Measurements from ENCODE around the gene GABARAP. TPM values are rescaled to one million over a fixed set of nuclear protein-coding genes. Genes with fewer than 3 reads are reported as not detected.
A peak's percentile ranks its signal among the peaks of the same experiment; 100 is the strongest.

GABARAP gene
- total and polyA plus RNA-seq, 2 of the 13 experiments (the other 11 are each of a cell fraction or from before 2014, with no cell fraction given): 161 to 310 TPM

GRCh38 chr17:7234083-7234951 is 7.9 kb downstream of the GABARAP start, which contains the start of gene DVL2 (continued):
- no peak for TF ChIP-seq ZNF230 (CRISPR knock-in tag; IDR thresholded peaks at IDR 0.05)
- 0 out of 2 replicates have a peak, but pooled peaks have one; percentile 10 for TF ChIP-seq MIXL1 (CRISPR knock-in tag; IDR thresholded peaks at IDR 0.05)
- no peak; the same call in 1 of the 2 replicates for TF ChIP-seq ZNF264 (CRISPR knock-in tag; IDR thresholded peaks at IDR 0.05)
- TF ChIP-seq KDM2A (CRISPR knock-in tag; IDR thresholded peaks at IDR 0.05; ENCODE audit: borderline replicate concordance, low read depth): peak; percentile 100
- TF ChIP-seq ZBTB20 (CRISPR knock-in tag; IDR thresholded peaks at IDR 0.05; ENCODE audit: borderline replicate concordance, low read depth): no peak
- no peak for TF ChIP-seq HMGA1 (CRISPR knock-in tag; conservative IDR thresholded peaks at IDR 0.05)
- TF ChIP-seq, protein P1, sequence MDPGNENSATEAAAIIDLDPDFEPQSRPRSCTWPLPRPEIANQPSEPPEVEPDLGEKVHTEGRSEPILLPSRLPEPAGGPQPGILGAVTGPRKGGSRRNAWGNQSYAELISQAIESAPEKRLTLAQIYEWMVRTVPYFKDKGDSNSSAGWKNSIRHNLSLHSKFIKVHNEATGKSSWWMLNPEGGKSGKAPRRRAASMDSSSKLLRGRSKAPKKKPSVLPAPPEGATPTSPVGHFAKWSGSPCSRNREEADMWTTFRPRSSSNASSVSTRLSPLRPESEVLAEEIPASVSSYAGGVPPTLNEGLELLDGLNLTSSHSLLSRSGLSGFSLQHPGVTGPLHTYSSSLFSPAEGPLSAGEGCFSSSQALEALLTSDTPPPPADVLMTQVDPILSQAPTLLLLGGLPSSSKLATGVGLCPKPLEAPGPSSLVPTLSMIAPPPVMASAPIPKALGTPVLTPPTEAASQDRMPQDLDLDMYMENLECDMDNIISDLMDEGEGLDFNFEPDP (CRISPR knock-in tag; conservative IDR thresholded peaks at IDR 0.05): no peak
- no peak for TF ChIP-seq ISX (CRISPR knock-in tag; conservative IDR thresholded peaks at IDR 0.05)
- peak; percentile 97; the same call in 1 of the 2 replicates for TF ChIP-seq ZNF207 (IDR thresholded peaks at IDR 0.05; ENCODE audit: borderline replicate concordance)
- TF ChIP-seq, protein P2, sequence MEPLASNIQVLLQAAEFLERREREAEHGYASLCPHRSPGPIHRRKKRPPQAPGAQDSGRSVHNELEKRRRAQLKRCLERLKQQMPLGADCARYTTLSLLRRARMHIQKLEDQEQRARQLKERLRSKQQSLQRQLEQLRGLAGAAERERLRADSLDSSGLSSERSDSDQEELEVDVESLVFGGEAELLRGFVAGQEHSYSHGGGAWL (CRISPR knock-in tag; IDR thresholded peaks at IDR 0.05): peak; percentile 42
- TF ChIP-seq, protein P3, sequence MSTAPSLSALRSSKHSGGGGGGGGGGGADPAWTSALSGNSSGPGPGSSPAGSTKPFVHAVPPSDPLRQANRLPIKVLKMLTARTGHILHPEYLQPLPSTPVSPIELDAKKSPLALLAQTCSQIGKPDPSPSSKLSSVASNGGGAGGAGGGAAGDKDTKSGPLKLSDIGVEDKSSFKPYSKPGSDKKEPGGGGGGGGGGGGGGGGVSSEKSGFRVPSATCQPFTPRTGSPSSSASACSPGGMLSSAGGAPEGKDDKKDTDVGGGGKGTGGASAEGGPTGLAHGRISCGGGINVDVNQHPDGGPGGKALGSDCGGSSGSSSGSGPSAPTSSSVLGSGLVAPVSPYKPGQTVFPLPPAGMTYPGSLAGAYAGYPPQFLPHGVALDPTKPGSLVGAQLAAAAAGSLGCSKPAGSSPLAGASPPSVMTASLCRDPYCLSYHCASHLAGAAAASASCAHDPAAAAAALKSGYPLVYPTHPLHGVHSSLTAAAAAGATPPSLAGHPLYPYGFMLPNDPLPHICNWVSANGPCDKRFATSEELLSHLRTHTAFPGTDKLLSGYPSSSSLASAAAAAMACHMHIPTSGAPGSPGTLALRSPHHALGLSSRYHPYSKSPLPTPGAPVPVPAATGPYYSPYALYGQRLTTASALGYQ (CRISPR knock-in tag; IDR thresholded peaks at IDR 0.05): peak; percentile 79; the same call in 1 of the 2 replicates
- TF ChIP-seq ZNF639 (CRISPR knock-in tag; conservative IDR thresholded peaks at IDR 0.05): peak; percentile 92
- TF ChIP-seq, protein P4, sequence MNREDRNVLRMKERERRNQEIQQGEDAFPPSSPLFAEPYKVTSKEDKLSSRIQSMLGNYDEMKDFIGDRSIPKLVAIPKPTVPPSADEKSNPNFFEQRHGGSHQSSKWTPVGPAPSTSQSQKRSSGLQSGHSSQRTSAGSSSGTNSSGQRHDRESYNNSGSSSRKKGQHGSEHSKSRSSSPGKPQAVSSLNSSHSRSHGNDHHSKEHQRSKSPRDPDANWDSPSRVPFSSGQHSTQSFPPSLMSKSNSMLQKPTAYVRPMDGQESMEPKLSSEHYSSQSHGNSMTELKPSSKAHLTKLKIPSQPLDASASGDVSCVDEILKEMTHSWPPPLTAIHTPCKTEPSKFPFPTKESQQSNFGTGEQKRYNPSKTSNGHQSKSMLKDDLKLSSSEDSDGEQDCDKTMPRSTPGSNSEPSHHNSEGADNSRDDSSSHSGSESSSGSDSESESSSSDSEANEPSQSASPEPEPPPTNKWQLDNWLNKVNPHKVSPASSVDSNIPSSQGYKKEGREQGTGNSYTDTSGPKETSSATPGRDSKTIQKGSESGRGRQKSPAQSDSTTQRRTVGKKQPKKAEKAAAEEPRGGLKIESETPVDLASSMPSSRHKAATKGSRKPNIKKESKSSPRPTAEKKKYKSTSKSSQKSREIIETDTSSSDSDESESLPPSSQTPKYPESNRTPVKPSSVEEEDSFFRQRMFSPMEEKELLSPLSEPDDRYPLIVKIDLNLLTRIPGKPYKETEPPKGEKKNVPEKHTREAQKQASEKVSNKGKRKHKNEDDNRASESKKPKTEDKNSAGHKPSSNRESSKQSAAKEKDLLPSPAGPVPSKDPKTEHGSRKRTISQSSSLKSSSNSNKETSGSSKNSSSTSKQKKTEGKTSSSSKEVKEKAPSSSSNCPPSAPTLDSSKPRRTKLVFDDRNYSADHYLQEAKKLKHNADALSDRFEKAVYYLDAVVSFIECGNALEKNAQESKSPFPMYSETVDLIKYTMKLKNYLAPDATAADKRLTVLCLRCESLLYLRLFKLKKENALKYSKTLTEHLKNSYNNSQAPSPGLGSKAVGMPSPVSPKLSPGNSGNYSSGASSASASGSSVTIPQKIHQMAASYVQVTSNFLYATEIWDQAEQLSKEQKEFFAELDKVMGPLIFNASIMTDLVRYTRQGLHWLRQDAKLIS (CRISPR knock-in tag; IDR thresholded peaks at IDR 0.05): no peak
